ENCODE measurements around the gene SMIM44. TPM values are rescaled to one million over a fixed set of nuclear protein-coding genes. Genes with fewer than 3 reads are reported as not detected.

Gene SMIM44
- polyA plus RNA-seq, 1 donor (not counting 4 experiments of a cell fraction or from before 2014, with no cell fraction given) = not detected

DNA sequence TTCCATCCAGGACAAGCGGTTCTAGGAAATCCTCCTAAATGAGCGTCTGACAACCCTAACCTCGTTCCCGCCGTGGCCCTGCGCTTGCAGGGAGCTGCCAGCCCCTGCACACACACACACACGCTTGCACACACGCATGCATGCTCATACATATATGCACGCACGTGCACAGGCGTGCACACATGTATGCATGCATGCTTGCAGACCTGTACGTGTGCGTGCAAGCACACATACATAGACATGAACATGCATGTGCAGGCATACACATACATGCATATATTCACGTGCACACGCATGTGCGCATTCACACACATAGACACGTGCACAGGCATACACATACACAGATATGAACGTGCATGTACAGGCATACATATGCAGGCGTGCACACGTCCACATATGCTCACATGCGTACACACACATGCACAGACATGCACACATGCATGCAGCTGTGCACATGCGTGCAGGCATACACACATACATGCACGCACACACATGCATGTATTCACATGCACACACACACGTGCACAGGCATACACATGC, 38.5 kb downstream of the SMIM44 start:
- TF ChIP-seq, protein P1, sequence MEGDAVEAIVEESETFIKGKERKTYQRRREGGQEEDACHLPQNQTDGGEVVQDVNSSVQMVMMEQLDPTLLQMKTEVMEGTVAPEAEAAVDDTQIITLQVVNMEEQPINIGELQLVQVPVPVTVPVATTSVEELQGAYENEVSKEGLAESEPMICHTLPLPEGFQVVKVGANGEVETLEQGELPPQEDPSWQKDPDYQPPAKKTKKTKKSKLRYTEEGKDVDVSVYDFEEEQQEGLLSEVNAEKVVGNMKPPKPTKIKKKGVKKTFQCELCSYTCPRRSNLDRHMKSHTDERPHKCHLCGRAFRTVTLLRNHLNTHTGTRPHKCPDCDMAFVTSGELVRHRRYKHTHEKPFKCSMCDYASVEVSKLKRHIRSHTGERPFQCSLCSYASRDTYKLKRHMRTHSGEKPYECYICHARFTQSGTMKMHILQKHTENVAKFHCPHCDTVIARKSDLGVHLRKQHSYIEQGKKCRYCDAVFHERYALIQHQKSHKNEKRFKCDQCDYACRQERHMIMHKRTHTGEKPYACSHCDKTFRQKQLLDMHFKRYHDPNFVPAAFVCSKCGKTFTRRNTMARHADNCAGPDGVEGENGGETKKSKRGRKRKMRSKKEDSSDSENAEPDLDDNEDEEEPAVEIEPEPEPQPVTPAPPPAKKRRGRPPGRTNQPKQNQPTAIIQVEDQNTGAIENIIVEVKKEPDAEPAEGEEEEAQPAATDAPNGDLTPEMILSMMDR (optimal IDR thresholded peaks at IDR 0.05 in 1 of 3, IDR thresholded peaks at IDR 0.05 in 1 of 3, conservative IDR thresholded peaks at IDR 0.05 in 1 of 3; ENCODE audit: extremely low read depth in 1 of 3, insufficient read depth in 2 of 3, low read length in 3 of 3) = no peak
- no peak for TF ChIP-seq EZH2 (IDR thresholded peaks at IDR 0.05; ENCODE audit: low read length)
- Histone ChIP-seq H3K9ac (ENCODE audit: control insufficient read depth, extremely low read depth, insufficient read depth, low read length) (no peak overlapping the region), H2AFZ (ENCODE audit: control insufficient read depth, low read length) (no peak overlapping the region), H4K20me1 (ENCODE audit: control insufficient read depth, extremely low read depth, insufficient read depth, low read length) (peaks cover 10% of the 10 kb centered on the region), H3K9me3 (ENCODE audit: control insufficient read depth, low read depth, low read length) (no peaks in the 10 kb centered on the region), H3K79me2 (ENCODE audit: control insufficient read depth, insufficient read depth, low read length) (peaks cover 23% of the 10 kb centered on the region), H3K9me1 (ENCODE audit: control insufficient read depth, extremely low read depth, insufficient read depth, low read length) (no peaks in the 10 kb centered on the region), H3K27ac (ENCODE audit: control insufficient read depth, insufficient read depth, low read length) (no peak overlapping the region), H3K27me3 (ENCODE audit: control insufficient read depth, extremely low read depth, insufficient read depth, low read length) (no peaks in the 10 kb centered on the region), H3K36me3 (ENCODE audit: control insufficient read depth in 2 of 2, extremely low read depth in 1 of 2, insufficient read depth in 2 of 2, low read length in 2 of 2) (peaks cover 25 to 33% of the 10 kb centered on the region in 2 experiments), H3K4me1 (ENCODE audit: control insufficient read depth, extremely low read depth, insufficient read depth, low read length) (no peaks in the 10 kb centered on the region), H3K4me3 (ENCODE audit: control insufficient read depth in 2 of 3, extremely low read depth in 1 of 3, insufficient read depth in 2 of 3, low read depth in 1 of 3, low read length in 3 of 3) (no peak overlapping the region), H3K4me2 (ENCODE audit: control insufficient read depth, extremely low read depth, insufficient read depth, low read depth, low read length) (no peak overlapping the region)
- DNase-seq (ENCODE audit: low read depth, low spot score) (no peak), FAIRE-seq (no peak)
- dilution Hi-C loops (cut with MboI; ENCODE audit: extremely low pct_ligation_motif_present, low sequenced_read_pairs) = no loop called here

DNA sequence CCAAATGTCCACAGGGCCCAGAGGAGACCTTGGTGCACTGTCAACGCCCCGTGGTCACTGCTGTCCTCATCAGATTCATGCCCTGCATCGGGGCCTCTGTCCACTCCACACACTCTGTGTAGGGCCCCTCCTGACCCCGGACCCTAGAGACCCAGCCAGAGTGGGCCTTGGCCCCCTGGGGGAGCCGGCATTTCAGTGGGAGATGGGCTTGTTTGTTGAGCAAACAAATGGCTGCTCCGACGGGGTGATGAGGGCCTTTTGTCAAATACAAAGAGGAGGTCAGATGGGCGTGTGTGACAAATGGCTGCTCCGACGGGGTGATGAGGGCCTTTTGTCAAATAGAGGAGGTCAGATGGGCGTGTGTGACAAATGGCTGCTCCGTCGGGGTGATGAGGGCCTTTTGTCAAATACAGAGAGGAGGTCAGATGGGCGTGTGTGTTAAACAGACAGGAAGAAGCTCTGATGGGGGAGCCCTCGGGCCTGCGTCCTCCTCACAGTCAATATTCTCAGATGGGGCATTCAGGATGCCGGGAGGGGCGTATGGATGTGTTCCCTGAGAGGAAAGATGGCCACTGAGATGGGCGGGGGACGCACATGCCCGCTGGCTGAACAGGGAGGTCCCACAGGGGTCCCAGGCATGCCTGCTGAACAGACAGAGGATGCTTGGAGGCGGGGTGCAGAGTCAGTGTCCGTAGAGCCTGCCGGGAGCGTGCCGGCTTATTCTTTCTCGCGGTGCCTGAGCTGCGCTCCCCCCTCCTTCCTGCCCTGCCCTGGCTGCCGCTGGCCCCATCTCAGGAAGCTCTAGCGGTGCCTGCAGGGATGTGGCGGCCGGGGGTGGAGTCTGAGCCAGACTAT, 39.2 kb downstream of the SMIM44 start:
- Histone ChIP-seq H3K9ac (ENCODE audit: control insufficient read depth, extremely low read depth, insufficient read depth, low read length) (no peak overlapping the region), H3K27ac (ENCODE audit: control insufficient read depth, insufficient read depth, low read length) (no peak overlapping the region), H4K20me1 (ENCODE audit: control insufficient read depth, extremely low read depth, insufficient read depth, low read length) (peaks cover 10% of the 10 kb centered on the region), H3K4me1 (ENCODE audit: control insufficient read depth, extremely low read depth, insufficient read depth, low read length) (no peaks in the 10 kb centered on the region), H3K4me2 (ENCODE audit: control insufficient read depth, extremely low read depth, insufficient read depth, low read depth, low read length) (no peak overlapping the region), H3K9me3 (ENCODE audit: control insufficient read depth, low read depth, low read length) (no peaks in the 10 kb centered on the region), H3K79me2 (ENCODE audit: control insufficient read depth, insufficient read depth, low read length) (peaks cover 23% of the 10 kb centered on the region), H3K27me3 (ENCODE audit: control insufficient read depth, extremely low read depth, insufficient read depth, low read length) (no peaks in the 10 kb centered on the region), H3K36me3 (ENCODE audit: control insufficient read depth in 2 of 2, extremely low read depth in 1 of 2, insufficient read depth in 2 of 2, low read length in 2 of 2) (peaks cover 24 to 30% of the 10 kb centered on the region in 2 experiments), H3K9me1 (ENCODE audit: control insufficient read depth, extremely low read depth, insufficient read depth, low read length) (no peaks in the 10 kb centered on the region), H3K4me3 (ENCODE audit: control insufficient read depth in 2 of 3, extremely low read depth in 1 of 3, insufficient read depth in 2 of 3, low read depth in 1 of 3, low read length in 3 of 3) (no peak overlapping the region), H2AFZ (ENCODE audit: control insufficient read depth, low read length) (no peak overlapping the region)
- FAIRE-seq = no peak
- dilution Hi-C loops (cut with MboI; ENCODE audit: extremely low pct_ligation_motif_present, low sequenced_read_pairs) = no loop called here
- DNase-seq (ENCODE audit: low read depth, low spot score) = no peak
- TF ChIP-seq EZH2 (IDR thresholded peaks at IDR 0.05; ENCODE audit: low read length) = no peak
- TF ChIP-seq, protein P1 (optimal IDR thresholded peaks at IDR 0.05 in 1 of 3, IDR thresholded peaks at IDR 0.05 in 1 of 3, conservative IDR thresholded peaks at IDR 0.05 in 1 of 3; ENCODE audit: extremely low read depth in 1 of 3, insufficient read depth in 2 of 3, low read length in 3 of 3) = no peak
